Smooth muscle cell (in vitro differentiated cells): ENCODE results near the gene PUDP. TPM values are rescaled to one million over a fixed set of nuclear protein-coding genes. Genes with fewer than 3 reads are reported as not detected.

Experiments
- DNase-seq: peaks from one replicate; lab custom pipeline; 2025; ENCODE audit not compliant: unreplicated experiment; lab: John Stamatoyannopoulos, UW
- H2AFZ ChIP-seq: fragments of 200-600 bp; sonication (generic); 2 replicates; pipeline ENCODE4 v1.6.0; 2016; ENCODE audit warnings: antibody characterized with exemption, low read depth, mild to moderate bottlenecking
- H3F3A ChIP-seq: fragments of 200-600 bp; sonication (generic); 2 replicates; pipeline ENCODE4 v1.6.0; 2017; ENCODE audit warnings: antibody characterized with exemption, low read depth
- H3K27ac ChIP-seq: fragments of 200-600 bp; sonication (generic); 2 replicates; pipeline ENCODE4 v1.5.1; 2016; ENCODE audit warnings: low read depth, mild to moderate bottlenecking
- H3K27me3 ChIP-seq: fragments of 200-600 bp; sonication (generic); 2 replicates; pipeline ENCODE4 v1.6.1; 2016; ENCODE audit warnings: low read depth, mild to moderate bottlenecking
- H3K36me3 ChIP-seq: fragments of 200-600 bp; sonication (generic); 2 replicates; pipeline ENCODE4 v1.5.1; 2016; ENCODE audit warnings: low read depth
- H3K4me1 ChIP-seq: fragments of 200-600 bp; sonication (generic); 2 replicates; pipeline ENCODE4 v1.5.1; 2016; ENCODE audit warnings: low read depth
- H3K4me2 ChIP-seq: fragments of 200-600 bp; sonication (generic); 2 replicates; pipeline ENCODE4 v1.6.0; 2016; ENCODE audit warnings: mild to moderate bottlenecking
- H3K4me3 ChIP-seq: fragments of 200-600 bp; sonication (generic); 2 replicates; pipeline ENCODE4 v1.5.1; 2016; ENCODE audit warnings: mild to moderate bottlenecking
- H3K79me2 ChIP-seq: fragments of 200-600 bp; sonication (generic); 2 replicates; pipeline ENCODE4 v1.6.0; 2016; ENCODE audit warnings: low read depth, mild to moderate bottlenecking
- H3K9ac ChIP-seq: fragments of 200-600 bp; sonication (generic); 2 replicates; pipeline ENCODE4 v1.6.0; 2016; ENCODE audit warnings: low read depth
- H3K9me3 ChIP-seq: fragments of 200-600 bp; sonication (generic); replicated peaks from 2 replicates; pipeline ENCODE4 v1.5.1; 2016; ENCODE audit warnings: low read depth
- H4K20me1 ChIP-seq: fragments of 200-600 bp; sonication (generic); 2 replicates; pipeline ENCODE4 v1.6.0; 2016; ENCODE audit warnings: low read depth
- CTCF ChIP-seq: fragments of 200-600 bp; sonication (generic); IDR thresholded peaks from 2 replicates; pipeline ENCODE4 v1.5.1; 2017; ENCODE audit warnings: borderline replicate concordance, mild to moderate bottlenecking, antibody characterized with exemption; ENCODE audit not compliant: insufficient read depth, poor library complexity, severe bottlenecking
- WGBS: methylation state at CpG from one replicate; pipeline ENCODE4 v1.1.7; 2016; ENCODE audit warnings: low lambda C conversion rate; 5-methylcytosine and 5-hydroxymethylcytosine counted together
- polyA plus RNA-seq: library from polyadenylated mRNA; unstranded; fragments of >200 nt; fragmentation: Nextera tagmentation; extraction: Ambion mirVana; gene quantifications from 2 replicates; pipeline ENCODE4 v1.2.1, GENCODE V29; 2016
- total RNA-seq: library from RNA; depleted of rRNA; stranded (reverse); fragments of >200 nt; gene quantifications from 2 replicates; pipeline ENCODE4 v1.2.3, GENCODE V29; 2014

The PUDP gene
- total and polyA plus RNA-seq, 2 experiments from 2014 or later: 13.2 to 19.5 TPM

- no peak overlapping the region for H3K4me3 ChIP-seq
- H4K20me1 ChIP-seq: no peaks in the 10 kb centered on the region
- H3K27me3 ChIP-seq: no peaks in the 10 kb centered on the region
- no peak overlapping the region for H3K4me2 ChIP-seq
- no peak overlapping the region for H3K27ac ChIP-seq
- no peak overlapping the region for H3K9ac ChIP-seq
- no peaks in the 10 kb centered on the region for H3K4me1 ChIP-seq
- H3K79me2 ChIP-seq: no peaks in the 10 kb centered on the region
- H3F3A ChIP-seq: no peaks in the 10 kb centered on the region
- H3K9me3 ChIP-seq: no peaks in the 10 kb centered on the region
- WGBS: 83% methylated on average over 3 of the region's 3 CpGs
- DNase-seq: no peak
- no peak for TF ChIP-seq CTCF
- H2AFZ ChIP-seq: no peak overlapping the region
- H3K36me3 ChIP-seq: no peaks in the 10 kb centered on the region
Observed at GRCh38 chrX:7146020-7146702, 1.8 kb downstream of the PUDP start.

DNA sequence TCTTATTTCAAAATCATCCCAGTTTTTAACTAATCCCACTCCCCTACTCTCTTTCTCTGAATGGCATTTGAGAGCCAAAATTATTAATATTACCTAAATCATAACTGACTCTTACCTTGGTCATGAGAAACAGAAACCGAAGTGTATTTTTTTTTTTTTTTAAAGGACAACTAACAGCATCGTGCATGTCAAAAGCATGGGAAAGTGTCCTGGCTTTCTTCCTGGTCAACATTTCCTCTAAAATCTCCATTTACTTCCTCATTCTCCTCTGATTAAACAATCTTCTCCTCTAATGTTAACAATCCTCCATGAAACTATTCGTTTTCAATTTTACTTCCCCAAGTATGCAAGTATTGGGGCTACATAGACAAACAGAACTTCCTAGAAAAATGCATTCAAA, 2.5 kb downstream of the PUDP start:
- no peaks in the 10 kb centered on the region for H3K79me2 ChIP-seq
- no peaks in the 10 kb centered on the region for H3K4me1 ChIP-seq
- no peak for TF ChIP-seq CTCF
- H2AFZ ChIP-seq: no peak overlapping the region
- DNase-seq: no peak
- no peak overlapping the region for H3K4me2 ChIP-seq
- no peaks in the 10 kb centered on the region for H3F3A ChIP-seq
- H3K27me3 ChIP-seq: no peaks in the 10 kb centered on the region
- no peaks in the 10 kb centered on the region for H3K9me3 ChIP-seq
- no peak overlapping the region for H3K4me3 ChIP-seq
- no peaks in the 10 kb centered on the region for H4K20me1 ChIP-seq
- 74% methylated on average over 3 of the region's 3 CpGs for WGBS
- no peak overlapping the region for H3K9ac ChIP-seq
- H3K36me3 ChIP-seq: no peaks in the 10 kb centered on the region
- H3K27ac ChIP-seq: no peak overlapping the region

- Histone ChIP-seq H3K4me1 (no peaks in the 10 kb centered on the region), H4K20me1 (no peaks in the 10 kb centered on the region), H3F3A (no peaks in the 10 kb centered on the region), H3K4me3 (no peak overlapping the region), H3K4me2 (no peak overlapping the region), H3K27me3 (no peaks in the 10 kb centered on the region), H3K9me3 (no peaks in the 10 kb centered on the region), H2AFZ (no peak overlapping the region), H3K79me2 (no peaks in the 10 kb centered on the region), H3K9ac (no peak overlapping the region), H3K27ac (no peak overlapping the region), H3K36me3 (no peaks in the 10 kb centered on the region)
- 79% methylated on average over 8 of the region's 8 CpGs for WGBS
- no peak for DNase-seq
- no peak for TF ChIP-seq CTCF
Observed at GRCh38 chrX:7143941-7144525, 3.9 kb downstream of the PUDP start.

DNA sequence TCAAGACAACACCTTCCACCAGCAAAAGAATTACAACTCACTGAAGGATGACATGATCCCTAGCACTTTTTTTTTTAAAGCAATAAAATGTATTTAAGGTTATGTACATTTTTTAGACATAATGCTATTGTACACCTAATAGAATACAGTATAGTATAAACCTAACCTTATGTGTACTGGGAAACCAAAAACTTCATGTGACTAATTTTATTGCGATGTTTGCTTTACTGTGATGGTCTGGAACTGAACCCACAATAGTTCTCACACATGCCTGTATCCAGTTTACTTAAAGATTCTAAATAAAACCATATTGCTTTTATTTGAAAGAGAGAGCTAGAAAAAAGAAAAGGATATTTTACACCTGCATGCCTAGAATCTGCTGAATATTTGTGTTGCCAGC, 4.9 kb downstream of the PUDP start:
- Histone ChIP-seq H3K4me2 (no peak overlapping the region), H3K4me3 (no peak overlapping the region), H3K4me1 (no peaks in the 10 kb centered on the region), H2AFZ (no peak overlapping the region), H4K20me1 (no peaks in the 10 kb centered on the region), H3K27me3 (no peaks in the 10 kb centered on the region), H3K36me3 (no peaks in the 10 kb centered on the region), H3K27ac (no peak overlapping the region), H3K9me3 (no peaks in the 10 kb centered on the region), H3F3A (no peaks in the 10 kb centered on the region), H3K79me2 (no peaks in the 10 kb centered on the region), H3K9ac (no peak overlapping the region)
- DNase-seq: no peak
- 83% methylated on average over 1 of the region's 1 CpG for WGBS
- no peak for TF ChIP-seq CTCF
